CD4-positive, alpha-beta T cell (primary cell): ENCODE data around the gene ALAS1. TPM values are rescaled to one million over a fixed set of nuclear protein-coding genes. Genes with fewer than 3 reads are reported as not detected.

Experiments
- ATAC-seq: fragments of 200-7000 bp; cut with Tn5 transposase; one replicate; pipeline ENCODE4 v1.10.0; 2022; ENCODE audit warnings: mild to moderate bottlenecking; ENCODE audit not compliant: poor library complexity
- CTCF ChIA-PET: fragments of 350-600 bp; sonication (Branson Sonifier 250); formaldehyde crosslinking; loops from one replicate; lab custom pipeline; 2021; ENCODE audit warnings: antibody characterized with exemption, inconsistent platforms; lab: Charles Lee
- POLR2A ChIA-PET: fragments of 350-600 bp; sonication (Branson Sonifier 250); formaldehyde crosslinking; loops from one replicate; lab custom pipeline; 2021; ENCODE audit warnings: antibody characterized with exemption, inconsistent platforms; lab: Charles Lee
- DNase-seq, 14 experiments: peaks; one replicate each; pipeline ENCODE4 v3.0.0-alpha.2; 2013 to 2020; ENCODE audit warnings: mixed read lengths in 2 of 14
- H3K27ac ChIP-seq, 2 donors: one replicate each; pipeline versions ENCODE4 v1.5.1 to v1.7.0; 2013; ENCODE audit warnings: low read length in 2 of 2, low read depth in 1 of 2, mild to moderate bottlenecking in 1 of 2
- H3K27me3 ChIP-seq, 2 experiments: 1 replicate in 1 of 2; 2 replicates in 1 of 2; pipeline versions ENCODE4 v1.6.1 to v1.7.0; 2013; ENCODE audit warnings: low read length in 2 of 2, control low read depth in 1 of 2, mild to moderate bottlenecking in 1 of 2, moderate library complexity in 1 of 2; ENCODE audit not compliant: insufficient read depth in 2 of 2, control insufficient read depth in 1 of 2
- H3K36me3 ChIP-seq: one replicate; pipeline ENCODE4 v1.6.1; 2013; ENCODE audit warnings: low read length, control low read depth; ENCODE audit not compliant: insufficient read depth
- H3K4me1 ChIP-seq: one replicate; pipeline ENCODE4 v1.6.1; 2013; ENCODE audit warnings: low read length, control low read depth; ENCODE audit not compliant: insufficient read depth
- H3K4me3 ChIP-seq: one replicate; pipeline ENCODE4 v1.5.1; 2013; ENCODE audit warnings: mild to moderate bottlenecking, low read length, moderate library complexity
- H3K9me3 ChIP-seq, 2 experiments: 1 replicate in 1 of 2; 2 replicates in 1 of 2; pipeline versions ENCODE4 v1.6.1 to v1.7.0; 2013; ENCODE audit warnings: low read length in 2 of 2, mild to moderate bottlenecking in 2 of 2, control low read depth in 1 of 2, moderate library complexity in 1 of 2; ENCODE audit not compliant: control insufficient read depth in 1 of 2, insufficient read depth in 1 of 2
- H3K27ac Mint-ChIP-seq: one replicate; pipeline ENCODE4 v1.8.0; 2020; ENCODE audit warnings: mixed read lengths
- H3K27me3 Mint-ChIP-seq: one replicate; pipeline ENCODE4 v1.8.0; 2021; ENCODE audit warnings: mixed read lengths
- H3K36me3 Mint-ChIP-seq: one replicate; pipeline ENCODE4 v1.8.0; 2021; ENCODE audit warnings: low read depth, mixed read lengths
- H3K4me1 Mint-ChIP-seq: one replicate; pipeline ENCODE4 v1.8.0; 2021; ENCODE audit warnings: low read depth, mixed read lengths
- H3K4me3 Mint-ChIP-seq: one replicate; pipeline ENCODE4 v1.8.0; 2020; ENCODE audit warnings: mild to moderate bottlenecking, mixed read lengths
- H3K9me3 Mint-ChIP-seq: one replicate; pipeline ENCODE4 v1.8.0; 2020; ENCODE audit warnings: mixed read lengths
- intact Hi-C, 2 experiments: fragments of 100-400 bp; cut with DNase I in 1 of 2; cut with micrococcal nuclease in 1 of 2; formaldehyde crosslinking; loops; one replicate each; pipeline versions ENCODE4 v1.15.1 to v1.9.0; 2023 to 2025; cut with DNase I, micrococcal nuclease
- total RNA-seq, 174 experiments: library from RNA in 2 of 174; stranded (reverse) in 2 of 174; gene quantifications; one replicate each; pipeline ENCODE4 v1.2.3 and lab custom pipeline; 2021 to 2026
- TF ChIP-seq, protein P1 (sequence below): fragments of 200-600 bp; IDR thresholded peaks from one replicate; pipeline ENCODE4 v1.8.0; 2022; ENCODE audit warnings: antibody characterized with exemption, mild to moderate bottlenecking

ALAS1 gene
- total RNA-seq, 2 experiments from 2014 or later = 6.0 to 7.0 TPM

DNA sequence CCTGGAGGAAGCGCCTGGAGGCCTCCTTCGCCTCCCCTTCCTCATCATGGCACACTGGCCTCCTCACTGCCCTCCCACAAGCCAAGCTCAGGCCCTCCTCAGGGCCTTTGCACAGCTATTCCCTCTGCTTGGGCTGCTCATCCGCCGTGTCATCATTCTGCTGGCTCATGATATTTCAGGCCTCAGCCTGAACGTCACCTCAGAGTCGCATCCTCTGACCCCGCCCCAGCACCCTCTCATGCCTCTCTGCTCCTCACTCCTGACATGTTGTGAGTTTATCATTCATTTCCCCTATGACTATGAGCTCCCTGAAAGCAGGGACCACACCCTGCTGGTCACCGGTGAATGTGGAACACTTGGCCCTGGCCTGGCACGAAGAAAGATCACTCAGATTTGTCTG is 23.1 kb upstream of the ALAS1 start:
- CTCF ChIA-PET = no interaction called here
- DNase-seq = peak in 2 of 14 experiments; percentile 46 to 61

DNA sequence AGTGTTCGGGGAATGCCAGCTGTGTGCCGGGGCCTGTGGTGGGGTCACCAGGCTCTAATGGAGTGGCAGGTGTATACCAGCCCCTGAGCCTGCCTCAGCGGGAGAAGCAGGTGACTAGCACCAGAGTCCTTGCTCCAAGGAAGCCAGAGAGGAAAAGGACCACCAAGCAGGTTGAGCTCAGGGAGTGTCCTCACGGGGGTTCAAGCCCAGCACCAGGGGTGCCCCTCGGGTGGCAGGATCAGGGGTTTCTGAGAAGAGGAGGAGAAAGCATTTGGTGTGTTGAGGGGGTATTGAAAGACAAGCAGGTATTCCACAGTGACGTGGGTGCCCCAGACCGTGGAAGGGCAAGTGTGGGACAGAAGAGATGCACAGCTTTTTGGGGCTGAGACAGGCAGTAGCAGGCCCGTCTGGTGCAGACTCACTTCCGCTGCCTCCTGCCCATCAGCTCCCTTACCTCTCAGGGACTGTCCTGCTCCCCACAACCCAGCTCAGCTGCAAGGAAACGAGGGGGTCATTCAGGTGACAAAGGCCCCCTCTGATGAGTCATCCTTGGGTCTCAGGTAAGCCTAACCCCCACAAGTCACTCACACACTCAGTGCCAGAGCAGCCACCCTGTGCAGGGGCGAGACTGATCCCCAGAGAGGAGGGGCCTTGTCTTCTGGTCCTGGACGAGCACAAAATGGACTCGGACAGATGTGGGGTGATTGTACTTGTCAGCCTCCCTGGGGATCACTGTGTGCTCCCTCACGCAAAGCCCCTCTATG is 22.4 kb upstream of the ALAS1 start:
- Histone ChIP-seq H3K4me1 (no peaks in the 10 kb centered on the region), H3K9me3 (no peaks in the 10 kb centered on the region), H3K4me3 (no peak overlapping the region), H3K36me3 (no peaks in the 10 kb centered on the region), H3K27ac (no peak overlapping the region), H3K27me3 (no peaks in the 10 kb centered on the region)
- DNase-seq = no peak
- ATAC-seq = no peak
- no peaks in the 10 kb centered on the region for H3K4me1 Mint-ChIP-seq
- no peaks in the 10 kb centered on the region for H3K9me3 Mint-ChIP-seq
- no peaks in the 10 kb centered on the region for H3K27me3 Mint-ChIP-seq
- intact Hi-C loops = no loop called here
- ChIA-PET CTCF (interaction anchor here (0.5 kb wide), 1 partner anchor 675 kb away, joined by 3 read pairs; no protein-coding TSS in a partner anchor), POLR2A (interaction anchor here (1.0 kb wide), 1 partner anchor 14 kb away, joined by 3 read pairs; no protein-coding TSS in a partner anchor)
- no peak overlapping the region for H3K27ac Mint-ChIP-seq
- TF ChIP-seq, protein P1, sequence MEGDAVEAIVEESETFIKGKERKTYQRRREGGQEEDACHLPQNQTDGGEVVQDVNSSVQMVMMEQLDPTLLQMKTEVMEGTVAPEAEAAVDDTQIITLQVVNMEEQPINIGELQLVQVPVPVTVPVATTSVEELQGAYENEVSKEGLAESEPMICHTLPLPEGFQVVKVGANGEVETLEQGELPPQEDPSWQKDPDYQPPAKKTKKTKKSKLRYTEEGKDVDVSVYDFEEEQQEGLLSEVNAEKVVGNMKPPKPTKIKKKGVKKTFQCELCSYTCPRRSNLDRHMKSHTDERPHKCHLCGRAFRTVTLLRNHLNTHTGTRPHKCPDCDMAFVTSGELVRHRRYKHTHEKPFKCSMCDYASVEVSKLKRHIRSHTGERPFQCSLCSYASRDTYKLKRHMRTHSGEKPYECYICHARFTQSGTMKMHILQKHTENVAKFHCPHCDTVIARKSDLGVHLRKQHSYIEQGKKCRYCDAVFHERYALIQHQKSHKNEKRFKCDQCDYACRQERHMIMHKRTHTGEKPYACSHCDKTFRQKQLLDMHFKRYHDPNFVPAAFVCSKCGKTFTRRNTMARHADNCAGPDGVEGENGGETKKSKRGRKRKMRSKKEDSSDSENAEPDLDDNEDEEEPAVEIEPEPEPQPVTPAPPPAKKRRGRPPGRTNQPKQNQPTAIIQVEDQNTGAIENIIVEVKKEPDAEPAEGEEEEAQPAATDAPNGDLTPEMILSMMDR = no peak
- no peak overlapping the region for H3K4me3 Mint-ChIP-seq
- no peaks in the 10 kb centered on the region for H3K36me3 Mint-ChIP-seq

More for the DNA sequence above, 23.1 kb upstream of the ALAS1 start:
- POLR2A ChIA-PET = interaction anchor here (1.0 kb wide), 1 partner anchor 13 kb away, joined by 3 read pairs; no protein-coding TSS in a partner anchor
- Histone ChIP-seq H3K9me3 (no peaks in the 10 kb centered on the region), H3K4me3 (no peak overlapping the region), H3K36me3 (no peaks in the 10 kb centered on the region), H3K27ac (no peak overlapping the region), H3K4me1 (no peaks in the 10 kb centered on the region), H3K27me3 (no peaks in the 10 kb centered on the region)
- H3K4me3 Mint-ChIP-seq = no peak overlapping the region
- no peaks in the 10 kb centered on the region for H3K27me3 Mint-ChIP-seq
- intact Hi-C loops = no loop called here
- ATAC-seq = no peak
- no peaks in the 10 kb centered on the region for H3K9me3 Mint-ChIP-seq
- no peaks in the 10 kb centered on the region for H3K36me3 Mint-ChIP-seq
- H3K4me1 Mint-ChIP-seq = no peaks in the 10 kb centered on the region
- H3K27ac Mint-ChIP-seq = no peak overlapping the region
- TF ChIP-seq, protein P1 = no peak

DNA sequence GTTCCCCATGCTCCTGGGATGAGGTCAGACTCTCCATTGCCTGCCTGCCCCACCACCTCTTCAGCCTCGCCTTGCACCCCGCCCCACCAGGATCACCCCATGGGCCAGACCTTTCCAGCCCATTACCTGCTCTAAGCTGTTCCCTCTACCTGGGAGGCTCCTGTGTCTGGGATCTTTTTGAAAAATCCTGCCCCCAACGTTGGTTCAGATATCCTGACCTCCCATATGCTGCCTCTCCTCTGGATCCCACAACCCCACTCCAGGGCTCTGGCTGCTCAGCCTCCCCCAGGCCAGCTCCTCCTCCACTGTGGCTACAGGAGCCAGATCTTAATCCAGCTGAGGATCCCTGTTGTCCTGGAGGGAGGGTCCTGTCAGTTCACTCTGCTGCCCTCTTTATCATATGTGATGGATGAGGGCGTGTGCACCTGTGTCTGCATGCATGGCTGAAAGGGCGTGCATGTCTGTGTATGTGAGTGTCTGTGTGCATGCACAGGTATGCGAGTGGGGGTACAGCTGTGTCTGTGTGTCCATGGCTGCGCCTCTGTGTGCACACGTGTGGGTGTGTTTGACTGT is 21.7 kb upstream of the ALAS1 start:
- no peaks in the 10 kb centered on the region for H3K4me1 ChIP-seq
- DNase-seq (no peak), ATAC-seq (no peak)
- intact Hi-C loops = no loop called here
- no peaks in the 10 kb centered on the region for H3K27me3 ChIP-seq
- ChIA-PET CTCF (no interaction called here), POLR2A (no interaction called here)
- no peak overlapping the region for H3K4me3 Mint-ChIP-seq
- no peak overlapping the region for H3K27ac ChIP-seq
- H3K36me3 Mint-ChIP-seq = no peaks in the 10 kb centered on the region
- no peaks in the 10 kb centered on the region for H3K9me3 Mint-ChIP-seq
- no peak overlapping the region for H3K4me3 ChIP-seq
- H3K4me1 Mint-ChIP-seq = no peaks in the 10 kb centered on the region
- TF ChIP-seq, protein P1 = no peak
- no peaks in the 10 kb centered on the region for H3K36me3 ChIP-seq
- H3K27me3 Mint-ChIP-seq = no peaks in the 10 kb centered on the region
- no peaks in the 10 kb centered on the region for H3K9me3 ChIP-seq
- no peak overlapping the region for H3K27ac Mint-ChIP-seq
